Prostate gland (tissue), 2 donors: ENCODE measurements around the gene ANKRD16. TPM values are rescaled to one million over a fixed set of nuclear protein-coding genes. Genes with fewer than 3 reads are reported as not detected.
"Not testable (repeated sequence)": the region's sequence is repeated elsewhere in the genome, so short reads cannot be mapped to it uniquely, and the experiment has no call there.

Experiments
- DNase-seq: peaks from one replicate; pipeline ENCODE4 v3.0.0-alpha.2; 2019; ENCODE audit warnings: low spot score
- H3K27ac ChIP-seq, 2 donors: fragments of 200-600 bp; sonication (generic); 2 replicates each; pipeline ENCODE4 v1.5.1; 2017 to 2019
- H3K27me3 ChIP-seq: fragments of 200-600 bp; sonication (generic); replicated peaks from 2 replicates; pipeline ENCODE4 v1.5.1; 2019; ENCODE audit not compliant: insufficient read depth
- H3K36me3 ChIP-seq, 2 donors: fragments of 200-600 bp; sonication (generic); 1 replicate in 1 of 2; 2 replicates in 1 of 2; pipeline versions ENCODE4 v1.5.1 to v1.8.1; 2017 to 2019
- H3K4me1 ChIP-seq: fragments of 200-600 bp; sonication (generic); replicated peaks from 2 replicates; pipeline ENCODE4 v1.5.1; 2019
- H3K4me3 ChIP-seq, 2 donors: fragments of 200-600 bp; sonication (generic); 2 replicates each; pipeline ENCODE4 v1.5.1; 2017 to 2019
- H3K9me3 ChIP-seq: fragments of 200-600 bp; sonication (generic); 2 replicates; pipeline ENCODE4 v1.5.1; 2017
- POLR2A ChIP-seq: fragments of 450-650 bp; IDR thresholded peaks from one replicate; pipeline ENCODE4 v1.6.1; 2016; ENCODE audit warnings: antibody characterized with exemption, mild to moderate bottlenecking
- POLR2AphosphoS5 ChIP-seq: sonication (generic); formaldehyde crosslinking; IDR thresholded peaks from one replicate; pipeline ENCODE4 v1.6.1; 2017; ENCODE audit warnings: antibody characterized with exemption
- WGBS: methylation state at CpG from one replicate; pipeline ENCODE4 v1.1.5; 2018; 5-methylcytosine and 5-hydroxymethylcytosine counted together
- intact Hi-C: fragments of 100-400 bp; cut with DNase I; formaldehyde crosslinking; loops from one replicate; pipeline ENCODE4 v1.14.2; 2022
- total RNA-seq, 2 donors: library from RNA; depleted of rRNA; stranded (reverse); fragments of >200 nt; gene quantifications; one replicate each; pipeline ENCODE4 v1.1.0, GENCODE V29; 2016
- TF ChIP-seq, protein P1 (sequence below), 4 experiments: fragments of 200-600 bp in 2 of 4; fragments of 450-650 bp in 2 of 4; sonication (generic) in 2 of 4; IDR thresholded peaks; 1 replicate in 3 of 4; 2 replicates in 1 of 4; pipeline ENCODE4 v1.5.1; 2016 to 2019; ENCODE audit warnings: antibody characterized with exemption in 4 of 4, mild to moderate bottlenecking in 2 of 4, moderate library complexity in 2 of 4

Gene ANKRD16
- total RNA-seq, 2 donors from 2014 or later: 14.4 to 20.1 TPM

DNA sequence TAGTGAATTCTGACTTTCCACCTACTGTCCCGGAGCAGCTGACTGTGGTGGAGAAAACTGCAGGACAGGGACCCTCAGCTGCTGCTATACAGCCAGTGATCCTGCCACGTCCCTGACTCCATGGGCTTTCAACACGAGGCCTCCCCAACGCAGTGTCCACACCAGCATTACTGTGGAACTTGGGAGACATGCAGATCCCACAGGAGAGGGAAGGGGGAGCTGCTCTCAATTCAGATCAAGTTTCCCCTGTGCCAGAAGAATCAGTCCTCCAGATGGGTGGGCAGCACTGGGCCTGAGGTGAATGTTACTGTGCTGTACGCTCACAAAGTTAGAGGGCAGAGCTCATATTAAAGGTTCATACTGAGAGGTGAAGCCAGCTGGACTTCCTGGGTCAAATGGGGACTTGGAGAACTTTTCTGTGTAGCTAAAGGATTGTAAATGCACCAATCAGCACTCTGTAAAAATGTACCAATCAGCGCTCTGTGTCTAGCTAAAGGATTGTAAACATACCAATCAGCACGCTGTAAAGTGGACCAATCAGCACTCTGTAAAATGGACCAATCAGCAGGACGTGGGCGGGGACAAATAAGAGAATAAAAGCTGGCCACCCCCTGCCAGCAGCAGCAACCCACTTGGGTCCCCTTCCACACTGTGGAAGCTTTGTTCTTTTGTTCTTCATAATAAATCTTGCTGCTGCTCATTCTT, 26.6 kb downstream of the ANKRD16 start:
- H3K36me3 ChIP-seq, H3K9me3 ChIP-seq, H3K27ac ChIP-seq, H3K4me3 ChIP-seq, H3K4me1 ChIP-seq, H3K27me3 ChIP-seq, intact Hi-C loops, DNase-seq: not testable (repeated sequence)
- 92% methylated on average over 9 of the region's 9 CpGs for WGBS

DNA sequence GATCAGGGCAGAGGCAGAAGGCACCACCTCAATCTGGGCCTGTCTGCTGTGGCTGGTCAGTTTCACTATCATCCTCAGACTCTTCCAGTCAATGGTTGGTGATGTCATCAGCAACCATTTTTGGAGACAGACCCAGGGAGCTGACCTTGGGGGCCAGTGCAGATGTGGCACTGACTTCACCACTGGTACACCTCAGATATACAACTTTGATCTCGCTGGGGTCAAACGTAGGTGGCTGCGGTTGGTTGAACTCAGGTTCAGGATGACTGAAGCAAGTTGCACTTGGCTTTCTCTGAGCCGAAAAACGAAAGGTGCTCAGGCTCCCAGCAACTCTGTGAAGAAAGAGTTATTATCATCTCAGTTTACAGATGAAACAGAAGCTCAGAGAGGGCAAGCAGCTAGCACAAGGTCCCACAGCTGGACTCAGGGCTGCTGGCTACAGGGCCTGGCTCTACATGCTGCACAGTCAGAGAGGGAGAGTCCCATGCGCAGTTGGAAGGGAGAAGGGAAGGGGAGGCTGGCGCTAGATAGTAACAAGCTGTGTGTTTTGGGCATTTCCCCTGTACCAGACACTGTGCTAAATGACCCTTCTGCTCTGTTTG, 27.2 kb downstream of the ANKRD16 start:
- intact Hi-C loops: no loop called here
- no peaks in the 10 kb centered on the region for H3K27me3 ChIP-seq
- H3K27ac ChIP-seq: no peak overlapping the region
- H3K4me3 ChIP-seq: no peak overlapping the region
- WGBS: 96% methylated on average over 7 of the region's 7 CpGs
- no peaks in the 10 kb centered on the region for H3K36me3 ChIP-seq
- TF ChIP-seq, protein P1, sequence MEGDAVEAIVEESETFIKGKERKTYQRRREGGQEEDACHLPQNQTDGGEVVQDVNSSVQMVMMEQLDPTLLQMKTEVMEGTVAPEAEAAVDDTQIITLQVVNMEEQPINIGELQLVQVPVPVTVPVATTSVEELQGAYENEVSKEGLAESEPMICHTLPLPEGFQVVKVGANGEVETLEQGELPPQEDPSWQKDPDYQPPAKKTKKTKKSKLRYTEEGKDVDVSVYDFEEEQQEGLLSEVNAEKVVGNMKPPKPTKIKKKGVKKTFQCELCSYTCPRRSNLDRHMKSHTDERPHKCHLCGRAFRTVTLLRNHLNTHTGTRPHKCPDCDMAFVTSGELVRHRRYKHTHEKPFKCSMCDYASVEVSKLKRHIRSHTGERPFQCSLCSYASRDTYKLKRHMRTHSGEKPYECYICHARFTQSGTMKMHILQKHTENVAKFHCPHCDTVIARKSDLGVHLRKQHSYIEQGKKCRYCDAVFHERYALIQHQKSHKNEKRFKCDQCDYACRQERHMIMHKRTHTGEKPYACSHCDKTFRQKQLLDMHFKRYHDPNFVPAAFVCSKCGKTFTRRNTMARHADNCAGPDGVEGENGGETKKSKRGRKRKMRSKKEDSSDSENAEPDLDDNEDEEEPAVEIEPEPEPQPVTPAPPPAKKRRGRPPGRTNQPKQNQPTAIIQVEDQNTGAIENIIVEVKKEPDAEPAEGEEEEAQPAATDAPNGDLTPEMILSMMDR (IDR thresholded peaks at IDR 0.05): no peak
- TF ChIP-seq POLR2AphosphoS5: no peak
- no peak for TF ChIP-seq POLR2A
- H3K4me1 ChIP-seq: no peaks in the 10 kb centered on the region
- DNase-seq: no peak
- H3K9me3 ChIP-seq: no peaks in the 10 kb centered on the region

DNA sequence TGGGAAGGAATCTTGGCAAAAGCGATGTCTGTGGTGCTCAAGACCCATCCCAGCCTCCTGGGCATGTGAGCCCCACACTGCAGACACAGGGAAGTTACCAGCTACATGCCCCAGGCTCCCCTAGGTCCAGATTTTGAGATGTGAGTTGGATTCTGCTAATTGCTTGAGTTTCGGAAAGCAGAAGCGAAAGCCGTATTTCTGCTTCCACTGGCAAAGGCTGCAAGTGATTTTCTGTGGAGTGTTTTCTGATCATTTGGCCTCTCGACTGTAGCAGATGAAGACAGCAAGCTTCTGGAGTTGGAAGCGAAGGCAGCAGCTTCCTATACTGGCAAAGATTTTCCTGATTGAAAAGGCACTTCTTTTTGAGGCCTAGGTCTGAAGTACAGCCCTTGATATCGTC, 29.6 kb downstream of the ANKRD16 start:
- intact Hi-C loops: no loop called here
- Histone ChIP-seq H3K4me3 (no peak overlapping the region), H3K36me3 (no peaks in the 10 kb centered on the region), H3K27me3 (no peaks in the 10 kb centered on the region), H3K27ac (no peak overlapping the region), H3K9me3 (no peaks in the 10 kb centered on the region), H3K4me1 (no peaks in the 10 kb centered on the region)
- no peak for TF ChIP-seq POLR2A
- TF ChIP-seq POLR2AphosphoS5: no peak
- TF ChIP-seq, protein P1 (IDR thresholded peaks at IDR 0.05): no peak
- no peak for DNase-seq
- WGBS: 84% methylated on average over 7 of the region's 7 CpGs

DNA sequence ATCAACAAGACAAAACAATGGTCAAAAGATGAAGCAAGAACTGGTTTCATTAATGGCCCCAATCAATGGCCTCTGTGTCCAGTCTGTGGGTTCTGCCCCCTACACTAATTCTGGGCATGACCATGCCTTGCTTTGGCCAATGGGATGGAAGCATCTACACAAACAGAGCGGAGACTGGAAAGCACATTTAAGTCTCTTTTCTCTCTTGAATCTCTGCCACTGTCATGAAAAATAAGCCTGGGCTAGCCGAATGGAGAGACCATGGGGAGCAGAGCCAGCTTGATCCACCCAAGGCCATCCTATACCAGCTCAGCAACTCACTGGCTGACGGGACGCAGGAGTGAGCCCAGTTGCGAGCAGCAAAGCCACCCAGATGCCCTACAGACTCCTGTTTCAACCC, 30.9 kb downstream of the ANKRD16 start:
- H3K4me1 ChIP-seq: no peaks in the 10 kb centered on the region
- intact Hi-C loops: no loop called here
- TF ChIP-seq POLR2AphosphoS5 (no peak), POLR2A (no peak)
- TF ChIP-seq, protein P1 (IDR thresholded peaks at IDR 0.05): no peak
- no peak overlapping the region for H3K4me3 ChIP-seq
- H3K27me3 ChIP-seq: no peaks in the 10 kb centered on the region
- no peaks in the 10 kb centered on the region for H3K36me3 ChIP-seq
- no peaks in the 10 kb centered on the region for H3K9me3 ChIP-seq
- DNase-seq: no peak
- WGBS: 91% methylated on average over 5 of the region's 5 CpGs
- H3K27ac ChIP-seq: no peak overlapping the region

DNA sequence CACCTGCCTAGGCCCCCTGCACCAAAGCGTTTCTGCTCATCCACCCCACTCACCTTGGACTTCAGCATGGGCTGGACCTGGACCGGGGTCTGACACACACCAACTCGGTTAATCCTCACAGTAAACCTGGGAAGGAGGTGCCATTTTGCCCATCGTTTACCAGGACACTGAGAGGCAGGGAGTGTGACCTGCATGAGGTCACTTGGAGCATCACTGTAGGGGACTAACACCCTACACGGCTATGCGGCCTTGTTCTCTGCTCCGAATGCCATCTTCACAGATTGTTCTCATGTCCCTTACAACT, 33.0 kb downstream of the ANKRD16 start:
- H3K4me3 ChIP-seq: no peak overlapping the region
- no peaks in the 10 kb centered on the region for H3K36me3 ChIP-seq
- H3K4me1 ChIP-seq: no peaks in the 10 kb centered on the region
- H3K27me3 ChIP-seq: no peaks in the 10 kb centered on the region
- intact Hi-C loops: no loop called here
- H3K27ac ChIP-seq: no peak overlapping the region
- TF ChIP-seq POLR2A (no peak), POLR2AphosphoS5 (no peak)
- TF ChIP-seq, protein P1 (IDR thresholded peaks at IDR 0.05): no peak
- no peaks in the 10 kb centered on the region for H3K9me3 ChIP-seq
- DNase-seq: no peak
- WGBS: 61% methylated on average over 7 of the region's 7 CpGs
